Measurements from ENCODE around the gene RASSF8.

- no peak for TF ChIP-seq POLR2A (IDR thresholded peaks at IDR 0.05)
- TF ChIP-seq, protein P1, sequence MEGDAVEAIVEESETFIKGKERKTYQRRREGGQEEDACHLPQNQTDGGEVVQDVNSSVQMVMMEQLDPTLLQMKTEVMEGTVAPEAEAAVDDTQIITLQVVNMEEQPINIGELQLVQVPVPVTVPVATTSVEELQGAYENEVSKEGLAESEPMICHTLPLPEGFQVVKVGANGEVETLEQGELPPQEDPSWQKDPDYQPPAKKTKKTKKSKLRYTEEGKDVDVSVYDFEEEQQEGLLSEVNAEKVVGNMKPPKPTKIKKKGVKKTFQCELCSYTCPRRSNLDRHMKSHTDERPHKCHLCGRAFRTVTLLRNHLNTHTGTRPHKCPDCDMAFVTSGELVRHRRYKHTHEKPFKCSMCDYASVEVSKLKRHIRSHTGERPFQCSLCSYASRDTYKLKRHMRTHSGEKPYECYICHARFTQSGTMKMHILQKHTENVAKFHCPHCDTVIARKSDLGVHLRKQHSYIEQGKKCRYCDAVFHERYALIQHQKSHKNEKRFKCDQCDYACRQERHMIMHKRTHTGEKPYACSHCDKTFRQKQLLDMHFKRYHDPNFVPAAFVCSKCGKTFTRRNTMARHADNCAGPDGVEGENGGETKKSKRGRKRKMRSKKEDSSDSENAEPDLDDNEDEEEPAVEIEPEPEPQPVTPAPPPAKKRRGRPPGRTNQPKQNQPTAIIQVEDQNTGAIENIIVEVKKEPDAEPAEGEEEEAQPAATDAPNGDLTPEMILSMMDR (IDR thresholded peaks at IDR 0.05): no peak
These were observed 19.9 kb upstream of the RASSF8 start for GRCh38 chr12:25938581-25938980.

All from heart left ventricle (tissue), 13 donors.